ENCODE results near the gene FBXL20. TPM values are rescaled to one million over a fixed set of nuclear protein-coding genes. Genes with fewer than 3 reads are reported as not detected.

The FBXL20 gene
- total RNA-seq, 1 donor from 2014 or later = 27.1 TPM

DNA sequence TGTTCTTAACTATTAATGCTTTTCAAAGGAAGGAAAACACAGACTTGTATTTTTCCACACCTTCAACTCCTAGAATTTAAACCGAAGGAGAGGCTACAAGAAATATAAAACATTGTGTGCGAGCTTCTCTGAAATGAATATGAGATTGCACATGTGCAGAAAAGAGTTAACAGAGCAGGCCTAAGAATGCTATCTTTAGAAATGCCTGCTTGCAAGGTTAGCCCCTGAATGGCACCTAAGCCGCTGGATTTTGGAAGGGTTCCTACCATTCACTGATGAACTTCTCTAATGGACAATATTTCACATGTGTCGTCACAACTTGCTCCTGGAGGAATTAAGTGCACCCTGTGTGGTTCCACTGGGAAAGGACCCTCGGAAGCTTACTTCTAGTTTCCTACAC, 69.3 kb downstream of the FBXL20 start:
- intact Hi-C loops (cut with DNase I) = no loop called here
- Histone ChIP-seq H3K4me1 (no peaks in the 10 kb centered on the region), H3K27ac (no peak overlapping the region), H3K36me3 (no peaks in the 10 kb centered on the region), H3K4me3 (no peak overlapping the region), H3K9me3 (no peaks in the 10 kb centered on the region), H3K27me3 (no peaks in the 10 kb centered on the region)
- DNase-seq (ENCODE audit: low spot score in 2 of 2) = no peak
- TF ChIP-seq, protein P1, sequence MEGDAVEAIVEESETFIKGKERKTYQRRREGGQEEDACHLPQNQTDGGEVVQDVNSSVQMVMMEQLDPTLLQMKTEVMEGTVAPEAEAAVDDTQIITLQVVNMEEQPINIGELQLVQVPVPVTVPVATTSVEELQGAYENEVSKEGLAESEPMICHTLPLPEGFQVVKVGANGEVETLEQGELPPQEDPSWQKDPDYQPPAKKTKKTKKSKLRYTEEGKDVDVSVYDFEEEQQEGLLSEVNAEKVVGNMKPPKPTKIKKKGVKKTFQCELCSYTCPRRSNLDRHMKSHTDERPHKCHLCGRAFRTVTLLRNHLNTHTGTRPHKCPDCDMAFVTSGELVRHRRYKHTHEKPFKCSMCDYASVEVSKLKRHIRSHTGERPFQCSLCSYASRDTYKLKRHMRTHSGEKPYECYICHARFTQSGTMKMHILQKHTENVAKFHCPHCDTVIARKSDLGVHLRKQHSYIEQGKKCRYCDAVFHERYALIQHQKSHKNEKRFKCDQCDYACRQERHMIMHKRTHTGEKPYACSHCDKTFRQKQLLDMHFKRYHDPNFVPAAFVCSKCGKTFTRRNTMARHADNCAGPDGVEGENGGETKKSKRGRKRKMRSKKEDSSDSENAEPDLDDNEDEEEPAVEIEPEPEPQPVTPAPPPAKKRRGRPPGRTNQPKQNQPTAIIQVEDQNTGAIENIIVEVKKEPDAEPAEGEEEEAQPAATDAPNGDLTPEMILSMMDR (IDR thresholded peaks at IDR 0.05) = no peak

DNA sequence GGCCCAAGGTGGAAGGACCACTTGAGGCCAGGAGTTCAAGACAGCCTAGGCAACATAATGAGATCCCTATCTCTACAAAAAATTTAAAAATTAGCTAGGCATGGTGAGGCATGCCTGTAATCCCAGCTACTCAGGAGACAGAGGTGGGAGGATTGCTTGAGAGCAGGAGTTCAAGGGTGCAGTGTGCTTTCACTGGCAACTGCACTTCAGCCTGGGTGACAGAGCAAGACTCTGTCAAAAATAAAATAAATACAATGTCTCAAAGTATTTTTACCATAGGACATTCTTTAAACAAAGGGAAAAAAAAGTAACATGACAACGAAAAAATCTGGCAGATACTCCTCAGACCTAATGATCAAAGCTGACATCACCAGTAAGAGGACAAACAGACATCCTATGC, 72.6 kb downstream of the FBXL20 start:
- intact Hi-C loops (cut with DNase I) = no loop called here
- DNase-seq (ENCODE audit: low spot score in 2 of 2) = no peak
- Histone ChIP-seq H3K27ac (no peak overlapping the region), H3K4me1 (no peaks in the 10 kb centered on the region), H3K9me3 (no peaks in the 10 kb centered on the region), H3K27me3 (no peaks in the 10 kb centered on the region), H3K4me3 (no peak overlapping the region), H3K36me3 (no peaks in the 10 kb centered on the region)
- TF ChIP-seq, protein P1 (IDR thresholded peaks at IDR 0.05) = no peak

DNA sequence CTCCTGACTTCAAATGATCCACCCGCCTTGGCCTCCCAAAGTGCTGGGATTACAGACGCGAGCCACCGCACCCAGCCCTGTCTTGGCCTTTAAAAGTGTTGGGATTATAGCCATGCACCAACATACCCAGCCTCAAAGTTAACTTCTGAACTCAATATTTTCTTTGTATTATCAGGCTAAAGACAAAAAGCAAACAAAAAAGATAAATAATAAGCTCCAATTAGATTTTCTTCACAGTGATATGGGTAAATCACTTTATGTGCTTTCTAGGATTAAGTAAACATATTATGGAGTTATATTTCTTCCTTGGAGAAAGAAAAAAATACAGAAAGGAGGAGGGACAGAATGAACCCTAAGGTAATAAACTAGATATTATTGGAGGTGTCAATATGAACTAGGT, 74.3 kb downstream of the FBXL20 start:
- Histone ChIP-seq H3K27me3 (no peaks in the 10 kb centered on the region), H3K9me3 (no peaks in the 10 kb centered on the region), H3K27ac (no peak overlapping the region), H3K4me1 (no peaks in the 10 kb centered on the region), H3K4me3 (no peak overlapping the region), H3K36me3 (no peaks in the 10 kb centered on the region)
- intact Hi-C loops (cut with DNase I) = no loop called here
- no peak for DNase-seq (ENCODE audit: low spot score in 2 of 2)
- TF ChIP-seq, protein P1 (IDR thresholded peaks at IDR 0.05) = no peak

DNA sequence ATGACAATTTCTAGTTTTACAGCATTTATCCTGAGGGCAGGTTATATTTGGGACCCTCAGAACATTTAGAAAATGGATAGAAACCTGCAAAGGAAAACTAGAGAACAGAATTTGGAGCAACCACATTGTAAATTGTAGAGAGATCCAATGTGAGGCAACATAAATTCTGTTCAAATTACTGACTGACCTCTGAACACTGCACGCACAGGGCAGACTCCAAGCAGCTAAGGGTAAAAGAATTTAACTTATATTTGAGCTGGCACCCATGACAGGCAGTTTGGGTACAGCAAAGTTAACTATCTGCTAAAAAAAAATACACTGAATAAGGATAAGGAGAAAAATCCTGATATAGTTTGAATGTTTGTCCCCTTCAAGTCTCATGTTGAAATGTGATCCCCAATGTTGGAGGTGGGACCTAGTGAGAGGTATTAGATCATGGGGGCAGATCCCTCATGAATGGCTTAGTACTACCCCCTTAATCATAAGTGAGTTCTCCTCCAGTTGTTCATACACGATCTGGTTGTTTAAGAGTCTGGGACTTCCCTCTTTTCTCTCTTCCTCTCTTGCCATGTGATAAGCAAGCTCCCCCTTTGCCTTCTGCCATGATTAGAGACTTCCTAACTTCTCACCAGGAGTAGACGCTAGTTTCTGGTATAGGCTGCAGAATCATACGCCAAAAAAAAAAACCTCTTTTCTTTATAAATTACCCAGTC, 75.7 kb downstream of the FBXL20 start:
- DNase-seq (ENCODE audit: low spot score in 2 of 2) = no peak
- Histone ChIP-seq H3K27ac (no peak overlapping the region), H3K9me3 (no peaks in the 10 kb centered on the region), H3K4me3 (no peak overlapping the region), H3K27me3 (no peaks in the 10 kb centered on the region), H3K36me3 (no peaks in the 10 kb centered on the region), H3K4me1 (peaks cover 0 to 4% of the 10 kb centered on the region in 2 donors)
- intact Hi-C loops (cut with DNase I) = no loop called here
- TF ChIP-seq, protein P1 (IDR thresholded peaks at IDR 0.05) = no peak

DNA sequence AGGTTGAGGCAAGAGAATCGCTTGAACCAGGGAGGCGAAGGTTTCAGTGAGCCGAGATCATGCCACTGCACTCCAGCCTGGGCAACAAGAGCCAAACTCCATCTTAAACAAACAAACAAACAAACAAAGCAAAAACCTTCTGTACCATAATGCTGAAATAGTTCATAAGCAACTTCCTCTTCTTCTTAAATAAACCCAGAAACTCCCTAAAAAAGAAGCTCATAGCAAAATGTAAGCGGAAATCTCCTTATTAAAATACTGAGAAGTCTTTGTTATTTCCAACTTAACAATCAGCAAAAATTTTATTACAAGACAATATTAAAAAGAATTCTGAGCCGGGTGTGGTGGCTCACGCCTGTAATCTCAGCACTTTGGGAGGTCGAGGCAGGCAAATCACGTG, 82.8 kb downstream of the FBXL20 start:
- H3K27me3 ChIP-seq = no peaks in the 10 kb centered on the region
- no peak for DNase-seq (ENCODE audit: low spot score in 2 of 2)
- H3K4me3 ChIP-seq = no peak overlapping the region
- peaks cover 0 to 4% of the 10 kb centered on the region in 2 donors for H3K4me1 ChIP-seq
- peaks cover 0 to 3% of the 10 kb centered on the region in 2 donors for H3K36me3 ChIP-seq
- no peak overlapping the region for H3K27ac ChIP-seq
- TF ChIP-seq, protein P1 (IDR thresholded peaks at IDR 0.05) = no peak
- H3K9me3 ChIP-seq = no peaks in the 10 kb centered on the region
- intact Hi-C loops (cut with DNase I) = no loop called here
